ENCODE results near the gene LRRFIP1. TPM values are rescaled to one million over a fixed set of nuclear protein-coding genes. Genes with fewer than 3 reads are reported as not detected.

LRRFIP1 gene
- total and polyA plus RNA-seq, 2 experiments from 2014 or later = 90.9 to 95.3 TPM

- peaks cover 8% of the 10 kb centered on the region for H3K36me3 ChIP-seq
- H3K27me3 ChIP-seq = peaks cover 5% of the 10 kb centered on the region
- DNase-seq (ENCODE audit: low read depth in 1 of 2, low spot score in 1 of 2) = no peak
- TF ChIP-seq CTCF (IDR thresholded peaks at IDR 0.05; ENCODE audit: low read depth, low read length) = no peak
- H3K27ac ChIP-seq = no peak overlapping the region
- H3K4me1 ChIP-seq (ENCODE audit: low read depth) = peaks cover 21% of the 10 kb centered on the region
- no peak overlapping the region for H3K4me3 ChIP-seq
- no peaks in the 10 kb centered on the region for H3K9me3 ChIP-seq (ENCODE audit: low read depth)
These were observed 16.4 kb downstream of the LRRFIP1 start for GRCh38 chr2:237643582-237644380.

- DNase-seq (ENCODE audit: low read depth in 1 of 2, low spot score in 1 of 2) = no peak
- no peak for TF ChIP-seq CTCF (IDR thresholded peaks at IDR 0.05; ENCODE audit: low read depth, low read length)
- H3K27me3 ChIP-seq = peaks cover 5% of the 10 kb centered on the region
- H3K4me1 ChIP-seq (ENCODE audit: low read depth) = peaks cover 15% of the 10 kb centered on the region
- H3K9me3 ChIP-seq (ENCODE audit: low read depth) = no peaks in the 10 kb centered on the region
- H3K36me3 ChIP-seq = peaks cover 8% of the 10 kb centered on the region
- H3K27ac ChIP-seq = no peak overlapping the region
- H3K4me3 ChIP-seq = no peak overlapping the region
These were observed 17.0 kb downstream of the LRRFIP1 start for GRCh38 chr2:237644381-237644703.

- Histone ChIP-seq H3K4me1 (ENCODE audit: low read depth) (peaks cover 6% of the 10 kb centered on the region), H3K27ac (no peak overlapping the region), H3K4me3 (no peak overlapping the region), H3K9me3 (ENCODE audit: low read depth) (no peaks in the 10 kb centered on the region), H3K27me3 (peaks cover 5% of the 10 kb centered on the region), H3K36me3 (peaks cover 8% of the 10 kb centered on the region)
- no peak for TF ChIP-seq CTCF (IDR thresholded peaks at IDR 0.05; ENCODE audit: low read depth, low read length)
- DNase-seq (ENCODE audit: low read depth in 1 of 2, low spot score in 1 of 2) = no peak
These were observed 17.9 kb downstream of the LRRFIP1 start for GRCh38 chr2:237645261-237645660.

GRCh38 chr2:237647176-237648015, 20.0 kb downstream of the LRRFIP1 start:
- Histone ChIP-seq H3K9me3 (ENCODE audit: low read depth) (no peaks in the 10 kb centered on the region), H3K4me1 (ENCODE audit: low read depth) (no peaks in the 10 kb centered on the region), H3K36me3 (peaks cover 14% of the 10 kb centered on the region), H3K4me3 (no peak overlapping the region), H3K27ac (no peak overlapping the region), H3K27me3 (peaks cover 2% of the 10 kb centered on the region)
- no peak for DNase-seq (ENCODE audit: low read depth in 1 of 2, low spot score in 1 of 2)
- TF ChIP-seq CTCF (IDR thresholded peaks at IDR 0.05; ENCODE audit: low read depth, low read length) = no peak

- DNase-seq (ENCODE audit: low read depth in 1 of 2, low spot score in 1 of 2) = no peak
- H3K4me3 ChIP-seq = no peak overlapping the region
- H3K36me3 ChIP-seq = peaks cover 14% of the 10 kb centered on the region
- H3K27me3 ChIP-seq = no peaks in the 10 kb centered on the region
- TF ChIP-seq CTCF (IDR thresholded peaks at IDR 0.05; ENCODE audit: low read depth, low read length) = no peak
- no peaks in the 10 kb centered on the region for H3K4me1 ChIP-seq (ENCODE audit: low read depth)
- no peak overlapping the region for H3K27ac ChIP-seq
- no peaks in the 10 kb centered on the region for H3K9me3 ChIP-seq (ENCODE audit: low read depth)
These were observed 20.6 kb downstream of the LRRFIP1 start for GRCh38 chr2:237648016-237648381.

All from cardiac muscle cell (in vitro differentiated cells and primary cell).